Measurements from ENCODE around the gene TENM3.

DNA sequence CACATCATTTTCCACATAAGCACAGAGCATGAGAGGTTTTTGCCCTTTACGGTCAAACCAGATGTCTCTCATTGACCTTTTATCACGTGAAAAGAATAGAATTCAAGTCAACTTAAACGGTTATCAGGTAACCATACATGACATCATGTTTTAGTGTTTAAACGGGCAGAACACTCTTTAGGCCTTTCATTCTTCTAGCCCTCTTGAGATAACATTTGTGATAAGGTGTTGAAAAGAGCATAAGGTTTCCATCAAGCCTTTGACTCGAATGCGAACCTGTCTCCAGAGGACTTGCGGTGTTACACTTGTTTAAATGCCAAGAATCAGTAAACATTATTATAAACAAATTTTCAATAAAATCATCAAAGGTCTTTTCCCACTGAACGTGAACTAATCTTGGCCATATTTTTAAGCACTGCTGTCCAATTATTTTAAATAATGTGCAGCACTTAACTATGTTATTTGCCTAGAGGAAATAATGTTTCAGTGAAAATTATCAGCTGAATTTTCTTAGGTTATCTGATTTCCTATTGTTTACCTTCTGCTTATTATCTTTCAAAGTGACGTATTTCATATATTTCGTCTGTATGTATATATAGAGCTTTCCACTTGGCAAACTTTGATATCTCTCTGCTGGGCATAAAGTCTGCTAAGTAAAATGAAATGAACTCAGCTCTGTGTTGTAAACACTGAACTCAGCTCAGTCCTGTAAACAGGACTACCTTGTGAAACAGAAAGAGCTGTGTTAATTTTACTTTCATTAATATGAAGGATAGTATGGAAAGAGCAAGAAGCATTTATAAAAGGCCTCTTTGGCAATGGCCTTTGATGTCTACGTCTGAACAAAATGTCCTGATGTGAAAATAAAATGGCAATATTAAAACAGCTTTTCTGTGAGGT lies 33.3 kb downstream of the TENM3 start:
- TF ChIP-seq ELF1 (IDR thresholded peaks at IDR 0.05): no peak
- TF ChIP-seq, protein P1, sequence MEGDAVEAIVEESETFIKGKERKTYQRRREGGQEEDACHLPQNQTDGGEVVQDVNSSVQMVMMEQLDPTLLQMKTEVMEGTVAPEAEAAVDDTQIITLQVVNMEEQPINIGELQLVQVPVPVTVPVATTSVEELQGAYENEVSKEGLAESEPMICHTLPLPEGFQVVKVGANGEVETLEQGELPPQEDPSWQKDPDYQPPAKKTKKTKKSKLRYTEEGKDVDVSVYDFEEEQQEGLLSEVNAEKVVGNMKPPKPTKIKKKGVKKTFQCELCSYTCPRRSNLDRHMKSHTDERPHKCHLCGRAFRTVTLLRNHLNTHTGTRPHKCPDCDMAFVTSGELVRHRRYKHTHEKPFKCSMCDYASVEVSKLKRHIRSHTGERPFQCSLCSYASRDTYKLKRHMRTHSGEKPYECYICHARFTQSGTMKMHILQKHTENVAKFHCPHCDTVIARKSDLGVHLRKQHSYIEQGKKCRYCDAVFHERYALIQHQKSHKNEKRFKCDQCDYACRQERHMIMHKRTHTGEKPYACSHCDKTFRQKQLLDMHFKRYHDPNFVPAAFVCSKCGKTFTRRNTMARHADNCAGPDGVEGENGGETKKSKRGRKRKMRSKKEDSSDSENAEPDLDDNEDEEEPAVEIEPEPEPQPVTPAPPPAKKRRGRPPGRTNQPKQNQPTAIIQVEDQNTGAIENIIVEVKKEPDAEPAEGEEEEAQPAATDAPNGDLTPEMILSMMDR (IDR thresholded peaks at IDR 0.05): no peak
- no peak for TF ChIP-seq TAF1 (IDR thresholded peaks at IDR 0.05; ENCODE audit: borderline replicate concordance, low read depth, low read length)
